Neural progenitor cell (in vitro differentiated cells): ENCODE results near the gene KAZN. TPM values are rescaled to one million over a fixed set of nuclear protein-coding genes. Genes with fewer than 3 reads are reported as not detected.

ENCODE experiments used
- DNase-seq: peaks from one replicate; pipeline ENCODE4 v3.0.0-alpha.2; 2016; ENCODE audit warnings: low spot score
- H2AFZ ChIP-seq: fragments of 200-600 bp; sonication (generic); replicated peaks from 2 replicates; pipeline ENCODE4 v1.6.1; 2016; ENCODE audit warnings: antibody characterized with exemption
- H3F3A ChIP-seq: fragments of 200-600 bp; sonication (generic); 2 replicates; pipeline ENCODE4 v1.6.1; 2016; ENCODE audit warnings: antibody characterized with exemption, low read depth
- H3K27ac ChIP-seq: fragments of 200-600 bp; sonication (generic); 2 replicates; pipeline ENCODE4 v1.5.1; 2016; ENCODE audit warnings: mild to moderate bottlenecking
- H3K27me3 ChIP-seq: fragments of 200-600 bp; sonication (generic); 2 replicates; pipeline ENCODE4 v1.6.1; 2016; ENCODE audit warnings: mild to moderate bottlenecking, moderate library complexity
- H3K36me3 ChIP-seq: fragments of 200-600 bp; sonication (generic); 2 replicates; pipeline ENCODE4 v1.5.1; 2016
- H3K4me1 ChIP-seq: fragments of 200-600 bp; sonication (generic); 2 replicates; pipeline ENCODE4 v1.6.1; 2016; ENCODE audit warnings: mixed run types
- H3K4me2 ChIP-seq: fragments of 200-600 bp; sonication (generic); 2 replicates; pipeline ENCODE4 v1.6.1; 2016
- H3K4me3 ChIP-seq: fragments of 200-600 bp; sonication (generic); 2 replicates; pipeline ENCODE4 v1.5.1; 2016
- H3K79me2 ChIP-seq: fragments of 200-600 bp; sonication (generic); 2 replicates; pipeline ENCODE4 v1.6.1; 2016; ENCODE audit warnings: low read depth
- H3K9ac ChIP-seq: fragments of 200-600 bp; sonication (generic); 2 replicates; pipeline ENCODE4 v1.6.1; 2016
- H3K9me3 ChIP-seq: fragments of 200-600 bp; sonication (generic); 2 replicates; pipeline ENCODE4 v1.5.1; 2016; ENCODE audit warnings: low read depth
- H4K20me1 ChIP-seq: fragments of 200-600 bp; sonication (generic); 2 replicates; pipeline ENCODE4 v1.6.1; 2016; ENCODE audit warnings: low read depth
- H3K27ac Mint-ChIP-seq: 3 replicates; pipeline ENCODE4 v1.8.0; 2021; ENCODE audit warnings: mixed read lengths
- H3K27me3 Mint-ChIP-seq: 2 replicates; pipeline ENCODE4 v1.8.0; 2022; ENCODE audit warnings: low read depth, mild to moderate bottlenecking, inconsistent platforms, moderate library complexity, mixed read lengths; ENCODE audit not compliant: insufficient read depth
- H3K36me3 Mint-ChIP-seq: 3 replicates; pipeline ENCODE4 v1.8.0; 2021; ENCODE audit warnings: mixed read lengths
- H3K4me1 Mint-ChIP-seq: 3 replicates; pipeline ENCODE4 v1.8.0; 2021; ENCODE audit warnings: mixed read lengths
- H3K4me3 Mint-ChIP-seq: 3 replicates; pipeline ENCODE4 v1.8.0; 2021; ENCODE audit warnings: mild to moderate bottlenecking, moderate library complexity, mixed read lengths
- H3K9me3 Mint-ChIP-seq: 3 replicates; pipeline ENCODE4 v1.8.0; 2020; ENCODE audit warnings: mixed read lengths
- CTCF ChIP-seq: fragments of 200-600 bp; sonication (generic); IDR thresholded peaks from 2 replicates; pipeline ENCODE4 v1.5.1; 2017; ENCODE audit warnings: antibody characterized with exemption, mild to moderate bottlenecking
- EZH2 ChIP-seq: fragments of 200-600 bp; sonication (generic); IDR thresholded peaks from 2 replicates; pipeline ENCODE4 v1.6.1; 2017; ENCODE audit warnings: antibody characterized with exemption, mild to moderate bottlenecking, moderate library complexity
- EZH2phosphoT487 ChIP-seq: fragments of 200-600 bp; sonication (generic); IDR thresholded peaks from 2 replicates; pipeline ENCODE4 v1.6.1; 2017; ENCODE audit warnings: antibody characterized with exemption
- total RNA-seq: library from RNA; depleted of rRNA; stranded (reverse); fragments of >200 nt; gene quantifications from 2 replicates; pipeline ENCODE4 v1.2.3, GENCODE V29; 2015; ENCODE audit warnings: low replicate concordance

The KAZN gene
- total RNA-seq, 1 donor from 2014 or later: 6.1 TPM

DNA sequence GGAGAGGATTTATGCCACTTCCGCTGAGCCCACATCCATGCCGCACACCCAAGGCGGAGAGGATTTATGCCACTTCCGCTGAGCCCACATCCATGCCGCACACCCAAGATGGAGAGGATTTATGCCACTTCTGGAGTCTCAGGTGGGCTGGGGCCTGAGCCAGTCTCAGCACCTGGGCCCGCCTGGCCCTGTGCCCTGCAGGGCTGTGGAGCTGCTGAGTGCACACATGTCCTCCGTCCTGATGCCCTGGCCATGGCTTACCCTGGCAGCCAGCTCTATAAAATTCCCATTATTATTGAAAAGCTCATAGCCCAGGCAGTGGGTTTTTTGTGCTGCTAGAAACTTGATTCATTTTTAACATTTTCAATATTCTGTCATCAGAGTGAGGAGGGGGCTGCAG lies 465.3 kb downstream of the KAZN start:
- H3K4me1 ChIP-seq: no peaks in the 10 kb centered on the region
- Mint-ChIP-seq H3K27ac (no peak overlapping the region), H3K36me3 (peaks cover 39% of the 10 kb centered on the region), H3K4me1 (no peaks in the 10 kb centered on the region), H3K9me3 (peaks cover 3% of the 10 kb centered on the region), H3K27me3 (peaks cover 3% of the 10 kb centered on the region), H3K4me3 (no peak overlapping the region)
- no peaks in the 10 kb centered on the region for H3K79me2 ChIP-seq
- H3F3A ChIP-seq: no peaks in the 10 kb centered on the region
- H2AFZ ChIP-seq: no peak overlapping the region
- DNase-seq: no peak
- no peak overlapping the region for H3K27ac ChIP-seq
- H3K36me3 ChIP-seq: no peaks in the 10 kb centered on the region
- H3K9me3 ChIP-seq: no peaks in the 10 kb centered on the region
- H3K9ac ChIP-seq: no peak overlapping the region
- H3K27me3 ChIP-seq: no peaks in the 10 kb centered on the region
- TF ChIP-seq CTCF: no peak
- no peak for TF ChIP-seq EZH2
- TF ChIP-seq EZH2phosphoT487: no peak
- no peaks in the 10 kb centered on the region for H4K20me1 ChIP-seq
- H3K4me3 ChIP-seq: no peak overlapping the region
- H3K4me2 ChIP-seq: no peak overlapping the region

DNA sequence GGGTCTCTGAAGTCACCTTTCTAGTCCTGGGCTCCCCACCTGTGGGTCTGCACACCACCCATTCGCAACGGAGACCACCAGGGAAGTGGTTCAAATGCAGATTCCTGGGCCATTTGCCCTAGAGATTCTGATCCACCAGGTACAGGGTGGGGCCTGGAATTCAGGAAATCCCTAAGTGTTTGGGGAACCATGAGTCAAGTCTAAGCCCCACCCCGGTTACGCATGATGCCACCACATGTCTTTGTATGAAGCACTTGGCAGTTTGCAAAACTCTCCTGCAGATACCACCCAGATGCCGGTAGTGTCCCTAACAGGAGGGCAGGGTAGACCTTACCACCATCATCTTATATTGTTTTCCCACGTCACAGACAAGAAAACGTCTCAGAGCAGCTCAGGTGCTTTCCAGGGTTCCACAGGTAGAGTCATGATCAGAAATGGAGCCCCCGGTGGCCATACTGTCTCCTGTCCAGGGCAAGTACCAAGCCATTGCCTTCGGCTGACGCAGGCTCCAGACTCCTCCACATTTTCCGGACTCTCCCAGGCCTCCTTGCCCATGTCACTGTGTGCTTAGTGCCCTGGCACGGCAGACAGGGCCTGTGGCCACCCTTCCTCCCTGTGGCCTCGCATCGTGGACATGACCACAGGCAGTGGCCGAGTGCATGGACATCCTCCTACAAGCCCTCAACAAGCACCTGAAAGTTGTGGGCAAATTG lies 465.9 kb downstream of the KAZN start:
- Histone ChIP-seq H4K20me1 (no peaks in the 10 kb centered on the region), H3K27me3 (no peaks in the 10 kb centered on the region), H2AFZ (no peak overlapping the region), H3K79me2 (no peaks in the 10 kb centered on the region), H3K36me3 (no peaks in the 10 kb centered on the region), H3K9ac (no peak overlapping the region), H3K4me1 (no peaks in the 10 kb centered on the region), H3K4me2 (no peak overlapping the region), H3K9me3 (no peaks in the 10 kb centered on the region), H3F3A (no peaks in the 10 kb centered on the region), H3K4me3 (no peak overlapping the region), H3K27ac (no peak overlapping the region)
- no peak overlapping the region for H3K27ac Mint-ChIP-seq
- H3K4me1 Mint-ChIP-seq: no peaks in the 10 kb centered on the region
- H3K4me3 Mint-ChIP-seq: no peak overlapping the region
- TF ChIP-seq EZH2 (no peak), CTCF (peak; percentile 15), EZH2phosphoT487 (no peak)
- H3K9me3 Mint-ChIP-seq: peaks cover 3% of the 10 kb centered on the region
- DNase-seq: no peak
- H3K36me3 Mint-ChIP-seq: peaks cover 36% of the 10 kb centered on the region
- H3K27me3 Mint-ChIP-seq: peaks cover under 1% of the 10 kb centered on the region

DNA sequence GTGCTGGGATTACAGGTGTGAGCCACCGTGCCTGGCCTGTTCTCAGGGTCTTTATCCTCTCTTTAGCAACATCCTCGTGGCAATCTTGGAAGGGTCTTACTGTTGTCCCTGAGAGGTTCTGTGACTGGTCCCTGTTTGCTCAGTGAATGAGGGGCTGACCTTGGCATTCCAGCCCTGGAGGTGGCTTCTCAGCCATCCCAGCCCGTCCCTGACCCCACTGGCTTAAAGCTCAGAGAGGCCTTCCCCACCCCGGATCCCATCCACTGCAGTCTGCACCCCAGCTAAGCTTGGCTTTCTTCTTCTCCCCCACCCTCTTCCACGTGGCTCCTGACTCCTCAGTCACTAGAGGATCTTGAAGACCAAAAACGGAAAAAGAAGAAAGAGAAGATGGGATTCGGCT lies 466.8 kb downstream of the KAZN start:
- Histone ChIP-seq H3K4me2 (no peak overlapping the region), H4K20me1 (no peaks in the 10 kb centered on the region), H3K9me3 (no peaks in the 10 kb centered on the region), H3F3A (no peaks in the 10 kb centered on the region), H3K79me2 (no peaks in the 10 kb centered on the region), H3K9ac (no peak overlapping the region), H3K36me3 (no peaks in the 10 kb centered on the region), H3K27ac (no peak overlapping the region), H2AFZ (no peak overlapping the region), H3K4me1 (no peaks in the 10 kb centered on the region), H3K4me3 (no peak overlapping the region), H3K27me3 (no peaks in the 10 kb centered on the region)
- TF ChIP-seq EZH2phosphoT487 (no peak), CTCF (no peak), EZH2 (no peak)
- H3K4me1 Mint-ChIP-seq: no peaks in the 10 kb centered on the region
- H3K36me3 Mint-ChIP-seq: peaks cover 32% of the 10 kb centered on the region
- H3K4me3 Mint-ChIP-seq: no peak overlapping the region
- no peaks in the 10 kb centered on the region for H3K27me3 Mint-ChIP-seq
- peaks cover 3% of the 10 kb centered on the region for H3K9me3 Mint-ChIP-seq
- DNase-seq: no peak
- no peak overlapping the region for H3K27ac Mint-ChIP-seq
